Calu3 (cell line): ENCODE measurements around the gene LYRM1. TPM values are rescaled to one million over a fixed set of nuclear protein-coding genes. Genes with fewer than 3 reads are reported as not detected.

ENCODE experiments used
- BruUV-seq: library from RNA; stranded (reverse); fragments of 400-500 nt; replicated peaks from 2 replicates; lab custom pipeline; 2021; lab: Mats Ljungman, UMichigan
- CTCF ChIA-PET: fragments of 300-600 bp; sonication (Branson Sonifier 250); formaldehyde crosslinking; loops from one replicate; lab custom pipeline; 2022; ENCODE audit warnings: antibody characterized with exemption; lab: Charles Lee
- DNase-seq: peaks from one replicate; pipeline ENCODE4 v3.0.0; 2022
- H3K27ac Mint-ChIP-seq: one replicate; pipeline ENCODE4 v1.8.0; 2022; ENCODE audit warnings: mixed read lengths; ENCODE audit not compliant: unreplicated experiment
- H3K27me3 Mint-ChIP-seq: one replicate; pipeline ENCODE4 v1.8.0; 2022; ENCODE audit warnings: mixed read lengths; ENCODE audit not compliant: unreplicated experiment
- H3K36me3 Mint-ChIP-seq: one replicate; pipeline ENCODE4 v1.8.0; 2022; ENCODE audit warnings: mild to moderate bottlenecking, moderate library complexity, mixed read lengths; ENCODE audit not compliant: insufficient read depth, unreplicated experiment
- H3K4me1 Mint-ChIP-seq: one replicate; pipeline ENCODE4 v1.8.0; 2022; ENCODE audit warnings: mild to moderate bottlenecking, low read depth, mixed read lengths; ENCODE audit not compliant: unreplicated experiment
- H3K4me3 Mint-ChIP-seq: one replicate; pipeline ENCODE4 v1.8.0; 2022; ENCODE audit warnings: mild to moderate bottlenecking, low read depth, moderate library complexity, mixed read lengths; ENCODE audit not compliant: unreplicated experiment
- H3K9me3 Mint-ChIP-seq: one replicate; pipeline ENCODE4 v1.8.0; 2022; ENCODE audit warnings: low read depth, mixed read lengths; ENCODE audit not compliant: unreplicated experiment
- CTCF ChIP-seq: fragments of 200-600 bp; IDR thresholded peaks from one replicate; pipeline ENCODE4 v1.8.0; 2022; ENCODE audit warnings: antibody characterized with exemption; ENCODE audit not compliant: unreplicated experiment
- intact Hi-C: fragments of 100-400 bp; cut with micrococcal nuclease; formaldehyde crosslinking; loops from one replicate; pipeline ENCODE4 v1.10.0; 2022; ENCODE audit not compliant: unreplicated experiment
- total RNA-seq: library from RNA; stranded (reverse); gene quantifications from 2 replicates; pipeline ENCODE4 v1.2.3, GENCODE V29; 2022

The LYRM1 gene
- total RNA-seq, 1 experiment from 2014 or later: 36.5 TPM

GRCh38 chr16:20931066-20931600, 30.6 kb downstream of the LYRM1 start:
- no peaks in the 10 kb centered on the region for H3K27me3 Mint-ChIP-seq
- CTCF ChIA-PET: no interaction called here
- no peak for DNase-seq
- intact Hi-C loops: no loop called here
- no TSS peak for BruUV-seq
- H3K4me1 Mint-ChIP-seq: no peaks in the 10 kb centered on the region
- H3K36me3 Mint-ChIP-seq: no peaks in the 10 kb centered on the region
- no peak overlapping the region for H3K4me3 Mint-ChIP-seq
- H3K9me3 Mint-ChIP-seq: no peaks in the 10 kb centered on the region
- H3K27ac Mint-ChIP-seq: no peak overlapping the region
- TF ChIP-seq CTCF: no peak

- intact Hi-C loops: no loop called here
- H3K4me3 Mint-ChIP-seq: no peak overlapping the region
- no peaks in the 10 kb centered on the region for H3K27me3 Mint-ChIP-seq
- BruUV-seq: no TSS peak
- no peak overlapping the region for H3K27ac Mint-ChIP-seq
- CTCF ChIA-PET: interaction anchor here (1.0 kb wide), 1 partner anchor 41 kb away, joined by 3 read pairs; no protein-coding TSS in a partner anchor
- no peaks in the 10 kb centered on the region for H3K4me1 Mint-ChIP-seq
- no peaks in the 10 kb centered on the region for H3K9me3 Mint-ChIP-seq
- no peak for DNase-seq
- H3K36me3 Mint-ChIP-seq: no peaks in the 10 kb centered on the region
- no peak for TF ChIP-seq CTCF
Measured at GRCh38 chr16:20933589-20933988, 33.0 kb downstream of the LYRM1 start.

- intact Hi-C loops: no loop called here
- no peaks in the 10 kb centered on the region for H3K36me3 Mint-ChIP-seq
- CTCF ChIA-PET: interaction anchor here (0.7 to 1.0 kb wide), 4 partner anchors 15 to 118 kb away, joined by 4 to 9 read pairs (median 6); no protein-coding TSS in a partner anchor
Measured at GRCh38 chr16:20937736-20938135, 37.2 kb downstream of the LYRM1 start.

GRCh38 chr16:20938426-20938825, 37.9 kb downstream of the LYRM1 start:
- TF ChIP-seq CTCF: no peak
- Mint-ChIP-seq H3K4me3 (no peak overlapping the region), H3K36me3 (no peaks in the 10 kb centered on the region), H3K27me3 (no peaks in the 10 kb centered on the region), H3K27ac (no peak overlapping the region), H3K4me1 (peaks cover 8% of the 10 kb centered on the region), H3K9me3 (no peaks in the 10 kb centered on the region)
- CTCF ChIA-PET: interaction anchor here (0.6 to 0.9 kb wide), 4 partner anchors 16 to 117 kb away, joined by 3 to 9 read pairs (median 6); no protein-coding TSS in a partner anchor
- no TSS peak for BruUV-seq
- intact Hi-C loops: no loop called here
- DNase-seq: no peak

More at GRCh38 chr16:20937736-20938135, 37.2 kb downstream of the LYRM1 start:
- H3K4me3 Mint-ChIP-seq: no peak overlapping the region
- no peaks in the 10 kb centered on the region for H3K27me3 Mint-ChIP-seq
- peak; percentile 16 for DNase-seq
- no peak overlapping the region for H3K27ac Mint-ChIP-seq
- no TSS peak for BruUV-seq
- H3K4me1 Mint-ChIP-seq: peaks cover 8% of the 10 kb centered on the region
- TF ChIP-seq CTCF: no peak
- H3K9me3 Mint-ChIP-seq: no peaks in the 10 kb centered on the region
